Measurements from ENCODE around the gene ARL10. TPM values are rescaled to one million over a fixed set of nuclear protein-coding genes. Genes with fewer than 3 reads are reported as not detected.
A peak's percentile ranks its signal among the peaks of the same experiment; 100 is the strongest.

ARL10 gene
- total RNA-seq, 1 donor from 2014 or later = 40.0 TPM

GRCh38 chr5:176397736-176398420, 32.6 kb downstream of the ARL10 start:
- Mint-ChIP-seq H3K27me3 (ENCODE audit: low read depth) (no peaks in the 10 kb centered on the region), H3K27ac (ENCODE audit: unreplicated experiment) (no peak overlapping the region), H3K4me1 (no peaks in the 10 kb centered on the region), H3K4me3 (no peak overlapping the region), H3K36me3 (ENCODE audit: low read depth) (no peaks in the 10 kb centered on the region), H3K9me3 (no peaks in the 10 kb centered on the region)
- TF ChIP-seq, protein P1, sequence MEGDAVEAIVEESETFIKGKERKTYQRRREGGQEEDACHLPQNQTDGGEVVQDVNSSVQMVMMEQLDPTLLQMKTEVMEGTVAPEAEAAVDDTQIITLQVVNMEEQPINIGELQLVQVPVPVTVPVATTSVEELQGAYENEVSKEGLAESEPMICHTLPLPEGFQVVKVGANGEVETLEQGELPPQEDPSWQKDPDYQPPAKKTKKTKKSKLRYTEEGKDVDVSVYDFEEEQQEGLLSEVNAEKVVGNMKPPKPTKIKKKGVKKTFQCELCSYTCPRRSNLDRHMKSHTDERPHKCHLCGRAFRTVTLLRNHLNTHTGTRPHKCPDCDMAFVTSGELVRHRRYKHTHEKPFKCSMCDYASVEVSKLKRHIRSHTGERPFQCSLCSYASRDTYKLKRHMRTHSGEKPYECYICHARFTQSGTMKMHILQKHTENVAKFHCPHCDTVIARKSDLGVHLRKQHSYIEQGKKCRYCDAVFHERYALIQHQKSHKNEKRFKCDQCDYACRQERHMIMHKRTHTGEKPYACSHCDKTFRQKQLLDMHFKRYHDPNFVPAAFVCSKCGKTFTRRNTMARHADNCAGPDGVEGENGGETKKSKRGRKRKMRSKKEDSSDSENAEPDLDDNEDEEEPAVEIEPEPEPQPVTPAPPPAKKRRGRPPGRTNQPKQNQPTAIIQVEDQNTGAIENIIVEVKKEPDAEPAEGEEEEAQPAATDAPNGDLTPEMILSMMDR (conservative IDR thresholded peaks at IDR 0.05) = no peak
- DNase-seq (ENCODE audit: low read depth, low spot score) = no peak

GRCh38 chr5:176400382-176401156, 35.3 kb downstream of the ARL10 start:
- no peak for DNase-seq (ENCODE audit: low read depth, low spot score)
- H3K9me3 Mint-ChIP-seq = no peaks in the 10 kb centered on the region
- no peak overlapping the region for H3K4me3 Mint-ChIP-seq
- no peak overlapping the region for H3K27ac Mint-ChIP-seq (ENCODE audit: unreplicated experiment)
- H3K4me1 Mint-ChIP-seq = no peaks in the 10 kb centered on the region
- H3K36me3 Mint-ChIP-seq (ENCODE audit: low read depth) = no peaks in the 10 kb centered on the region
- H3K27me3 Mint-ChIP-seq (ENCODE audit: low read depth) = no peaks in the 10 kb centered on the region
- TF ChIP-seq, protein P1 (conservative IDR thresholded peaks at IDR 0.05) = no peak

- no peaks in the 10 kb centered on the region for H3K4me1 Mint-ChIP-seq
- no peaks in the 10 kb centered on the region for H3K9me3 Mint-ChIP-seq
- H3K27me3 Mint-ChIP-seq (ENCODE audit: low read depth) = no peaks in the 10 kb centered on the region
- peak overlapping the region; percentile 7 for H3K27ac Mint-ChIP-seq (ENCODE audit: unreplicated experiment)
- H3K4me3 Mint-ChIP-seq = no peak overlapping the region
- no peak for DNase-seq (ENCODE audit: low read depth, low spot score)
- H3K36me3 Mint-ChIP-seq (ENCODE audit: low read depth) = no peaks in the 10 kb centered on the region
- TF ChIP-seq, protein P1 (conservative IDR thresholded peaks at IDR 0.05) = no peak
Observed at GRCh38 chr5:176401281-176402205, 36.3 kb downstream of the ARL10 start.

DNA sequence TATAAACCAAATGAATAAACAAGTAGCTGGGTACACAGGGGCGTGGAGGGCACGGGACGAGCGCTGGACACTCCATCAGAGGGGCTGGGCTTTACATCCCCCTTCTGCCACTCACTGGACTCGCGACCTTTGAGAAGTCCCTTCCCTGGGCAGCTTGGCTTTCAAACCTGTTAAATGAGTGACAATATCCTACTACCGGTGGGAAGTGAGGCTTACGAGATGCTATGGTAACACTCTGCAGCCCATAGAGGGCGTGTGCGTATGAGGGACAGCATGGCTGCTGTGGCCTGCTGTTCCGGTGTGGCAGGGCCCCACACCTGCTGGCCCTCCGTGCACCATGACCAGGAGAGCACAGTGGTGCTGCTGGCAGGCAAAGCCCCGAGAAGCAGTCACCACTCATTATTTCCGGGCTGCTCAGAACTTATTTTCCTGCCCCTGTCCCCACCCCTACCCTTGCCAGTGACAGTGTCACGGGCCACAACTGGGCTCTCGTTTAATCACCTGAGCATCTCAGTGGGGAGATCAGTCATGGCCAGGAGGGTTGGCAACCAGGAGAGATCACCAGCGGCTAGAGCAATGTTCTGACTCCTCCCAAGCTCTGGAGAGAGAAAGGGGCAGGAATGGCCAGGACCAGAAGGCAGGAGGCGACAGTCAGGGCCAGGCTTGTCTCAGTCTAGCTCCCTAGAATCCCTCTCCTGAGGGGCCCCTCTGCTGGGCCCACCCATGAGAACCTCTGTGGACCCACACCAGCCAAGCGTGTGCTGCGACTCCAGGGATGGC, 40.6 kb downstream of the ARL10 start:
- TF ChIP-seq, protein P1 (conservative IDR thresholded peaks at IDR 0.05) = no peak
- DNase-seq (ENCODE audit: low read depth, low spot score) = no peak
- Mint-ChIP-seq H3K36me3 (ENCODE audit: low read depth) (no peaks in the 10 kb centered on the region), H3K27ac (ENCODE audit: unreplicated experiment) (no peak overlapping the region), H3K9me3 (no peaks in the 10 kb centered on the region), H3K27me3 (ENCODE audit: low read depth) (no peaks in the 10 kb centered on the region), H3K4me1 (no peaks in the 10 kb centered on the region), H3K4me3 (no peak overlapping the region)
